Epithelial cell of esophagus (primary cell): ENCODE results near the gene KHDC4.

Experiments
- DNase-seq: peaks from one replicate; pipeline ENCODE4 v3.0.0; 2010; ENCODE audit warnings: low read depth
- H3K4me3 ChIP-seq: 2 replicates; pipeline ENCODE4 v1.5.1; 2011; ENCODE audit warnings: mild to moderate bottlenecking, low read length, control low read depth
- TF ChIP-seq, protein P1 (sequence below): IDR thresholded peaks from 2 replicates; pipeline ENCODE4 v1.5.1; 2011; ENCODE audit warnings: low read depth, mild to moderate bottlenecking, low read length, control low read depth, inconsistent platforms; ENCODE audit not compliant: insufficient read depth; ENCODE audit errors: missing control alignments

KHDC4 gene

DNA sequence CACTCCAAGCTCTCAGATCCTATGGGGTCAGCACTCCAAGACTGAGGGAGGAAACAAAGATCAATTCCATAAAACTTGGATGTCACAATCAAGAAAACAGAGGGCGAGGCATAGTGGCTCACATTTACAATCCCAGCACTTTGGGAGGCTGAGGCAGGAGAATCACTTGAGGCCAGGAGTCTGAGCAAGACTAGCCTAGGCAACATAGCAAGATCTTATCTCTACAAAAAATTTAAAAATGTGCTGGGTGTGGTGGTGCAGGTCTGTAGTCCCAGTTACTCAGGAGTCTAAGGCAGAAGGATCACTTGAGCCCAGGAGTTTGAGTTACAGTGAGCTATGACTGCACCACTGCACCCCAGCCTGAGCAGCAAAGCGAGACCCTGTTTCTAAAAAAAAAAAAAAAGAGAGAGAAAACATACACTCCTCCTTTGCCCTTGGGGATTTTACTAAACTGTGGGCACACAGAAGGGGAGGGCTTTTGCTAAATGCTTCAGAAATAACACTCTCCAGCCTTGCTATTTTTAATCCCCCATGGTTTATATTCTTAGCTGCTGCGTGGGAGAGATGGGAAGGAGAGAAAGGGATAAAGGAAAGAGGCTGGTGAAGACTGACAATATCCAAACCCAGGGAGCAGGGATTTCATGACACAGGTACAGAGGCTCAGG is 26.0 kb upstream of the KHDC4 start:
- H3K4me3 ChIP-seq = no peak overlapping the region
- DNase-seq = no peak
- TF ChIP-seq, protein P1, sequence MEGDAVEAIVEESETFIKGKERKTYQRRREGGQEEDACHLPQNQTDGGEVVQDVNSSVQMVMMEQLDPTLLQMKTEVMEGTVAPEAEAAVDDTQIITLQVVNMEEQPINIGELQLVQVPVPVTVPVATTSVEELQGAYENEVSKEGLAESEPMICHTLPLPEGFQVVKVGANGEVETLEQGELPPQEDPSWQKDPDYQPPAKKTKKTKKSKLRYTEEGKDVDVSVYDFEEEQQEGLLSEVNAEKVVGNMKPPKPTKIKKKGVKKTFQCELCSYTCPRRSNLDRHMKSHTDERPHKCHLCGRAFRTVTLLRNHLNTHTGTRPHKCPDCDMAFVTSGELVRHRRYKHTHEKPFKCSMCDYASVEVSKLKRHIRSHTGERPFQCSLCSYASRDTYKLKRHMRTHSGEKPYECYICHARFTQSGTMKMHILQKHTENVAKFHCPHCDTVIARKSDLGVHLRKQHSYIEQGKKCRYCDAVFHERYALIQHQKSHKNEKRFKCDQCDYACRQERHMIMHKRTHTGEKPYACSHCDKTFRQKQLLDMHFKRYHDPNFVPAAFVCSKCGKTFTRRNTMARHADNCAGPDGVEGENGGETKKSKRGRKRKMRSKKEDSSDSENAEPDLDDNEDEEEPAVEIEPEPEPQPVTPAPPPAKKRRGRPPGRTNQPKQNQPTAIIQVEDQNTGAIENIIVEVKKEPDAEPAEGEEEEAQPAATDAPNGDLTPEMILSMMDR = no peak

DNA sequence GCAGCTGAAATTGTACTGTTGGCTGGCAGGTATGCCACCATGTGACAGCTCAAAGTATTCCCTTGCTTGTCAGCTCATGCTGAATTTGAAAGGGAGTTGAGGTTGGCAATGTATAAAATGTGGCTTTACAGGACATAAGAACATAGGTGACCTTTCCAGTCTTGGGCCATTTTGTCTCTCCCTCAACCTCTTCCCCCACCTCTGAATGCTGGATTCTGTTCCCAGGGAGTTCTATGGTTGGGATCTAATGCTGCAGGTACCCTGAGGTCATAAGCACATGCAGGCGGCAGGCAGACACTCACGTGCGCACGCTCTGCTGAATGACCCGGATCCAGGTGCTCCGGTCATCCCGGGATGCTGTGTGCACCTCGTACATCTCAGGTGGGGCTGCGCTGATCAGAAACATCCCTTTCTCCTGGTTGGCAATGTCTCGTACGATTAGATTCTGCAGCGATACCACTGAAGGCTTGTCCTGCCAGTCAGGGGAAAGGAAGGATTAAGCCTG is 23.2 kb upstream of the KHDC4 start:
- no peak overlapping the region for H3K4me3 ChIP-seq
- no peak for DNase-seq
- TF ChIP-seq, protein P1 = no peak

DNA sequence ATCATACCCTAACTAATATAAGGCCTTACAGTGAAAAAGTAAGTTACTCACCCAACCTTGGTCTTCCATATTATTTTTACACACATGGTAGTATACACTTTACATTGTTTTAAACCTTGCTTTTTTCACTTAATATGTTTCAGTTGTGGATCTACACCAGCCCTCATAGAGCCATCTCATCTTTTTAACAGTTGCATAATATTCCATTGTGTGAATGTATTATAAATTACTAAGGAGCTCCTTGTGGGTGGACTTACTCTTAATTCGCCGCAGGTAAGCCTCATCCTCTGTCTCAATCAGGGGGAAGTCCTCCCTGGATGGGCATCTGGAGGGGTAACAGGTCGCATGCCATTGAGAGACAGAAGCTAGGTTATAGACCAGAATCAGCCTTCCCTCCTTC is 20.4 kb upstream of the KHDC4 start:
- no peak overlapping the region for H3K4me3 ChIP-seq
- no peak for DNase-seq
- TF ChIP-seq, protein P1 = no peak

DNA sequence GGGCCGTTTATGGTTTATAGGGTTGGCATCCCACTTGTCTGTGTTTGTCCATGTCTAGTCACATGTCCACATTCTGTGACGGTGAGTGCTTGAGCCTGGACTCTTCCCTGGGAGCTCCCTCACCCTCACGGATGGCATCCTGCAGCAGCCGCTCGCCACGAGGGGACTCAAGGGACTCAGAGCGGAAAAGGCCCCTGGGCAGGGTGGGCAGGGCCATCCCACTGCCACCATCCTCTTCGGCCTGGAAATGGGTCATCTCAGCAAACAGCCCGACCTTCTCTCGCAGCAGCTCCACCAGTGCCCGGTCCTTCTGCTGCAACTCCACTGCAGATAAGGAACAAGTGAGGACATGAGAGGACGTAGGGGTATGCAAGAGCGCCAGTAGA is 18.3 kb upstream of the KHDC4 start:
- no peak overlapping the region for H3K4me3 ChIP-seq
- DNase-seq = no peak
- TF ChIP-seq, protein P1 = no peak

DNA sequence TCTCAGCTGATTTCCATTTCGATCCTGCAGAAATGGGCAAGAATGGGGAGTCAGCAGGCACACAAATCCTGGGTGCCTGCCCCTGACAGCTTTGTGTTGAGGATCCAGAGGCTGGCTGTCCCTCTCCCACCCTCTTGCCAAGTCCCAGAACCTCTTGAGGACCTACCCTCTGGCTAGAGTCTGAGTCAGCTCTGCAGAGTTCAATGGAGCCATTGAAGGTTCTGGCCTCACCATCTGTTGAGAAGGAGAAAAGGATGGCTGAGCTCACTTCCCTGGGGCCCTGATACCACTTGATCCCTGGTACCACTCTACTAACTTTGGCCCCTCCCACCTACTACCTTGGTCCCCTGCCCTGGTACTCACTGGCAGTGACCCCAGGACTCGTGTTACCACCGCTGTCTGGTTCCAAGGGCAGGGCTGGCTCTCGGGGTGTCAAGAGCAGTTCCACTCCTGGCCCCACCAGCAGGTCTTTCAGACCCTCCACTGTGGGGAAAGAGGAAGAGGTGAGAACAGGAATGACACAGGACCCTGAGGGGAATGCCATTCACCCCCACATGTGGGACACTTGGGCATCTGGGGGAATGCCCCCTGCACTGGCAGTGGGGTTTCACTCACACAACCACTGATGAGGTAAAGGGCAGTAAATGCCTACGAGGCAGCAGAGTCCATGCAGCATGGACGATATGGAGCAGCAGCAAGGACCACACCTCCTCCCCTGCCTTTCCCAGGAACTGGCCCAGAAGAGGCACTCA is 17.7 kb upstream of the KHDC4 start:
- H3K4me3 ChIP-seq = no peak overlapping the region
- TF ChIP-seq, protein P1 = no peak
- no peak for DNase-seq

DNA sequence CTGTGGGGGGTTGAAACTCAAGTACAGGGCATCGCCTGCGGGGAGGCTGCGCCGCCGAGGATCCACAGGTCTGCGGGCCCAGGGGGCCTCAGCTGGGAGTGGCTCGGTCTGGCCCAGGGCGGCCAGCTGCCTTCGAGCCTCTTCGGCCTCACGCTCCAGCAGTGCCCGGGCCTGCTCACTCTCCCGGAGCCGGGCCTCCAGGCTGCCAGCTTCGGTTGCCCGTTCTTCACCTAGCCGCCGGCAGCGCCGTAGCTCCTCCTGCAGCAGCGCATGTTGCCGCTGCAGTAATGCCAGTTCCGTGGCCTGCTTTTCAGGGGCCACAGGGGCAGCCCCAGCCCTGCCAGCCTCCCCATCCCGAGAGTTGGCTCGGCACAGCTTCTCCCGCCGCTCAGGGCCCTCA is 16.6 kb upstream of the KHDC4 start:
- DNase-seq = no peak
- H3K4me3 ChIP-seq = no peak overlapping the region
- TF ChIP-seq, protein P1 = no peak

DNA sequence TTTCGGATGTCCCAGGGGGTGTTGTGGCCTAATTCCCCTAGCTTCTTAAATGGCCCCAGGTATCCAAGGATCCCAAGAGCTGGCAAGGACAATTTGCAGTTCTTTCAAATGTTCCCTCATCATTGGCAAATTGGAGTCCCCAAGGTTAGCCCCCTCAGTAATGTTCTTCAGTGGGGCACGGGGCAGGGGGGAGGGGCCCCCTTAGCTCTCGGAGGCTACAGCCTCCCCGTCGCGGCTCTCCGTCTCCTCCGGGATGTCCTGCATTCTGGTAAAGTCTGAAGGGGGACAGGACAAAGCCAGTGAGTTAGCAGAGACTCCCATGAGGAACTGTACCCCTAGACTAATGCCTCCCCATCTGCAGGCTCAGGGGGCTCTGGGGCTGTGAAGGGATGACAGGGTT is 13.5 kb upstream of the KHDC4 start:
- no peak for DNase-seq
- H3K4me3 ChIP-seq = no peak overlapping the region
- TF ChIP-seq, protein P1 = no peak
